Activated naive CD4-positive, alpha-beta T cell treated with Interleukin-2 at 50 U/mL for 16 hours (primary cell): ENCODE data around the gene OVOL1.
"Not testable (repeated sequence)": the region's sequence is repeated elsewhere in the genome, so short reads cannot be mapped to it uniquely, and the experiment has no call there.

Source experiments
- DNase-seq: peaks from one replicate; pipeline ENCODE4 v3.0.0-alpha.2; 2020

Gene OVOL1

GRCh38 chr11:65786786-65787636, at the start of gene OVOL1:
Gene OVOL1 (plus strand): TSS chr11:65787063. CDS start chr11:65787374, 311 bp downstream.
- no peak for DNase-seq

GRCh38 chr11:65739022-65739421, 47.8 kb upstream of the OVOL1 start:
- no peak for DNase-seq

- no peak for DNase-seq
Measured at GRCh38 chr11:65741185-65741584, 45.7 kb upstream of the OVOL1 start.

GRCh38 chr11:65742353-65742752, 44.5 kb upstream of the OVOL1 start:
- DNase-seq: no peak

GRCh38 chr11:65743681-65744025, 43.2 kb upstream of the OVOL1 start:
- DNase-seq: no peak

GRCh38 chr11:65744026-65744698, 42.7 kb upstream of the OVOL1 start:
- DNase-seq: no peak

GRCh38 chr11:65744699-65745042, 42.2 kb upstream of the OVOL1 start:
- DNase-seq: no peak

GRCh38 chr11:65745049-65745448, 41.8 kb upstream of the OVOL1 start:
- no peak for DNase-seq

GRCh38 chr11:65762169-65762568, 24.7 kb upstream of the OVOL1 start:
- DNase-seq: not testable (repeated sequence)

GRCh38 chr11:65762816-65763215, 24.0 kb upstream of the OVOL1 start:
- not testable (repeated sequence) for DNase-seq

- no peak for DNase-seq
Measured at GRCh38 chr11:65764434-65764833, 22.4 kb upstream of the OVOL1 start.

GRCh38 chr11:65766535-65766934, 20.3 kb upstream of the OVOL1 start:
- no peak for DNase-seq

- no peak for DNase-seq
Measured at GRCh38 chr11:65767406-65767805, 19.5 kb upstream of the OVOL1 start.

- DNase-seq: not testable (repeated sequence)
Measured at GRCh38 chr11:65767806-65768205, 19.1 kb upstream of the OVOL1 start.

GRCh38 chr11:65770951-65771567, 15.8 kb upstream of the OVOL1 start:
- DNase-seq: no peak

- no peak for DNase-seq
Measured at GRCh38 chr11:65771589-65772112, 15.2 kb upstream of the OVOL1 start.

GRCh38 chr11:65773784-65774411, 13.0 kb upstream of the OVOL1 start:
- DNase-seq: no peak

- DNase-seq: no peak
Measured at GRCh38 chr11:65774525-65775306, 12.1 kb upstream of the OVOL1 start.

GRCh38 chr11:65776196-65776595, 10.7 kb upstream of the OVOL1 start:
- no peak for DNase-seq

GRCh38 chr11:65776710-65777141, 10.1 kb upstream of the OVOL1 start:
- DNase-seq: no peak

- DNase-seq: no peak
Measured at GRCh38 chr11:65777241-65777640, 9.6 kb upstream of the OVOL1 start.

- no peak for DNase-seq
Measured at GRCh38 chr11:65777821-65778361, 9.0 kb upstream of the OVOL1 start.
